ENCODE measurements around the gene NBPF8.
"Not testable (repeated sequence)": the region's sequence is repeated elsewhere in the genome, so short reads cannot be mapped to it uniquely, and the experiment has no call there.

The NBPF8 gene

GRCh38 chr1:120414911-120415480 is at the start of gene NBPF8:
TSS of gene NBPF8 (plus strand) at chr1:120415035. CDS start at chr1:120436523, 21,488 bp downstream.
- DNase-seq: peak; percentile 74

- DNase-seq: not testable (repeated sequence)
Measured at GRCh38 chr1:120367709-120368108, 47.1 kb upstream of the NBPF8 start.

GRCh38 chr1:120386651-120387050 is 28.2 kb upstream of the NBPF8 start:
- DNase-seq: not testable (repeated sequence)

- peak; percentile 11 for DNase-seq
Measured at GRCh38 chr1:120388597-120389126, 26.2 kb upstream of the NBPF8 start.

- not testable (repeated sequence) for DNase-seq
Measured at GRCh38 chr1:120391365-120391764, 23.5 kb upstream of the NBPF8 start.

GRCh38 chr1:120393316-120394232 is 21.3 kb upstream of the NBPF8 start:
- DNase-seq: not testable (repeated sequence)

GRCh38 chr1:120405348-120405747 is 9.5 kb upstream of the NBPF8 start:
- DNase-seq: not testable (repeated sequence)

GRCh38 chr1:120414451-120414850 is 384 bp upstream of the NBPF8 start:
- DNase-seq: not testable (repeated sequence)

GRCh38 chr1:120415492-120415961 is 692 bp downstream of the NBPF8 start:
- peak; percentile 16 for DNase-seq

- DNase-seq: not testable (repeated sequence)
Measured at GRCh38 chr1:120425063-120425462, 10.2 kb downstream of the NBPF8 start.

- DNase-seq: not testable (repeated sequence)
Measured at GRCh38 chr1:120431626-120432025, 16.8 kb downstream of the NBPF8 start.

GRCh38 chr1:120433831-120434230 is 19.0 kb downstream of the NBPF8 start:
- DNase-seq: not testable (repeated sequence)

GRCh38 chr1:120449124-120449523 is 34.3 kb downstream of the NBPF8 start:
- not testable (repeated sequence) for DNase-seq
